BLaER1 treated with 17β-estradiol and CSF1 and Interleukin-3, amounts not matched to agents 10 nM and 100 nM (cell line): ENCODE results near the gene KRT13.
"Not testable (repeated sequence)": the region's sequence is repeated elsewhere in the genome, so short reads cannot be mapped to it uniquely, and the experiment has no call there.

ENCODE experiments used
- H3K27ac ChIP-seq, 11 experiments: shearing (Covaris generic); formaldehyde crosslinking; 2 replicates each; pipeline ENCODE4 v1.8.1; 2022
- H3K27me3 ChIP-seq, 11 experiments: shearing (Covaris generic); formaldehyde crosslinking; 2 replicates each; pipeline ENCODE4 v1.8.1; 2022
- H3K36me3 ChIP-seq, 11 experiments: shearing (Covaris generic); formaldehyde crosslinking; 2 replicates each; pipeline ENCODE4 v1.8.1; 2022
- H3K4me1 ChIP-seq, 10 experiments: shearing (Covaris generic); formaldehyde crosslinking; 2 replicates each; pipeline ENCODE4 v1.8.1; 2022
- H3K4me2 ChIP-seq, 11 experiments: shearing (Covaris generic); formaldehyde crosslinking; 2 replicates each; pipeline ENCODE4 v1.8.1; 2022
- H3K4me3 ChIP-seq, 10 experiments: shearing (Covaris generic); formaldehyde crosslinking; 2 replicates each; pipeline ENCODE4 v1.8.1; 2022
- H3K9ac ChIP-seq, 11 experiments: shearing (Covaris generic); formaldehyde crosslinking; 2 replicates each; pipeline ENCODE4 v1.8.1; 2022
- H3K9me3 ChIP-seq, 11 experiments: shearing (Covaris generic); formaldehyde crosslinking; replicated peaks in 1 of 11; 2 replicates each; pipeline ENCODE4 v1.8.1; 2022
- H4K20me1 ChIP-seq, 11 experiments: shearing (Covaris generic); formaldehyde crosslinking; 2 replicates each; pipeline ENCODE4 v1.8.1; 2022
- Cebpa-rat ChIP-seq, 11 experiments: shearing (Covaris generic); IDR thresholded peaks; 2 replicates each; pipeline ENCODE4 v1.8.1; 2022

The KRT13 gene

GRCh38 chr17:41547378-41547841 is 42.0 kb upstream of the KRT13 start:
- peak overlapping the region; percentile 49 to 94 (median 79) for H3K4me2 ChIP-seq
- H3K4me1 ChIP-seq = peaks cover 26 to 35% (median 32%) of the 10 kb centered on the region in 10 experiments
- peak overlapping the region in 8 of 11 experiments; percentile 13 to 82 (median 51); a peak in 14 of 22 replicates for H3K27ac ChIP-seq
- no peak for TF ChIP-seq Cebpa-rat (IDR thresholded peaks at IDR 0.05)
- no peaks in the 10 kb centered on the region for H4K20me1 ChIP-seq
- H3K27me3 ChIP-seq = no peaks in the 10 kb centered on the region
- H3K9ac ChIP-seq = peak overlapping the region in 6 of 11 experiments; percentile 10 to 72 (median 56); a peak in 9 of 22 replicates
- peaks cover 0 to 10% (median 0%) of the 10 kb centered on the region in 11 experiments; a peak in 5 of 22 replicates for H3K9me3 ChIP-seq
- peak overlapping the region in 2 of 10 experiments; percentile 3 to 46; a peak in 3 of 20 replicates for H3K4me3 ChIP-seq
- no peaks in the 10 kb centered on the region for H3K36me3 ChIP-seq

- Histone ChIP-seq H3K9me3 (peaks cover 0 to 10% (median 0%) of the 10 kb centered on the region in 11 experiments; a peak in 5 of 22 replicates), H3K4me3 (no peak overlapping the region), H3K27me3 (no peaks in the 10 kb centered on the region), H3K9ac (no peak overlapping the region), H4K20me1 (no peaks in the 10 kb centered on the region), H3K4me1 (peaks cover 26 to 35% (median 32%) of the 10 kb centered on the region in 10 experiments), H3K27ac (peak overlapping the region in 1 of 11 experiments; percentile 78; a peak in 2 of 22 replicates), H3K36me3 (no peaks in the 10 kb centered on the region), H3K4me2 (peak overlapping the region in 8 of 11 experiments; percentile 49 to 94 (median 83); a peak in 13 of 22 replicates)
- no peak for TF ChIP-seq Cebpa-rat (IDR thresholded peaks at IDR 0.05)
These were observed 41.4 kb upstream of the KRT13 start for GRCh38 chr17:41546819-41547218.

GRCh38 chr17:41545829-41546410 is 40.5 kb upstream of the KRT13 start:
- TF ChIP-seq Cebpa-rat (IDR thresholded peaks at IDR 0.05) = no peak
- H3K27me3 ChIP-seq = no peaks in the 10 kb centered on the region
- no peak overlapping the region for H3K9ac ChIP-seq
- H3K9me3 ChIP-seq = peaks cover 0 to 10% (median 0%) of the 10 kb centered on the region in 11 experiments; a peak in 5 of 22 replicates
- no peaks in the 10 kb centered on the region for H3K36me3 ChIP-seq
- H3K27ac ChIP-seq = no peak overlapping the region
- H3K4me1 ChIP-seq = peaks cover 26 to 35% (median 32%) of the 10 kb centered on the region in 10 experiments
- no peaks in the 10 kb centered on the region for H4K20me1 ChIP-seq
- H3K4me3 ChIP-seq = no peak overlapping the region
- H3K4me2 ChIP-seq = no peak overlapping the region

GRCh38 chr17:41544935-41545334 is 39.5 kb upstream of the KRT13 start:
- Histone ChIP-seq H4K20me1 (no peaks in the 10 kb centered on the region), H3K4me3 (no peak overlapping the region), H3K4me2 (no peak overlapping the region), H3K4me1 (peaks cover 26 to 34% (median 30%) of the 10 kb centered on the region in 10 experiments), H3K36me3 (no peaks in the 10 kb centered on the region), H3K27ac (no peak overlapping the region), H3K9ac (no peak overlapping the region), H3K27me3 (no peaks in the 10 kb centered on the region), H3K9me3 (peaks cover 0 to 10% (median 0%) of the 10 kb centered on the region in 11 experiments; a peak in 5 of 22 replicates)
- no peak for TF ChIP-seq Cebpa-rat (IDR thresholded peaks at IDR 0.05)

GRCh38 chr17:41544491-41544892 is 39.1 kb upstream of the KRT13 start:
- Histone ChIP-seq H3K4me2 (no peak overlapping the region), H4K20me1 (no peaks in the 10 kb centered on the region), H3K4me3 (no peak overlapping the region), H3K36me3 (no peaks in the 10 kb centered on the region), H3K27me3 (no peaks in the 10 kb centered on the region), H3K27ac (no peak overlapping the region), H3K9ac (no peak overlapping the region), H3K4me1 (peaks cover 21 to 30% (median 26%) of the 10 kb centered on the region in 10 experiments), H3K9me3 (peaks cover 0 to 10% (median 0%) of the 10 kb centered on the region in 11 experiments; a peak in 5 of 22 replicates)
- no peak for TF ChIP-seq Cebpa-rat (IDR thresholded peaks at IDR 0.05)

GRCh38 chr17:41542786-41543185 is 37.4 kb upstream of the KRT13 start:
- not testable (repeated sequence) for H3K27me3 ChIP-seq, H3K4me2 ChIP-seq, H4K20me1 ChIP-seq, H3K36me3 ChIP-seq, H3K4me3 ChIP-seq, H3K27ac ChIP-seq, H3K9ac ChIP-seq, H3K9me3 ChIP-seq
- H3K4me1 ChIP-seq = peaks cover 5 to 13% (median 9%) of the 10 kb centered on the region in 10 experiments

- Histone ChIP-seq H3K4me3 (no peak overlapping the region), H3K27ac (no peak overlapping the region), H3K27me3 (no peaks in the 10 kb centered on the region), H3K9ac (no peak overlapping the region), H4K20me1 (no peaks in the 10 kb centered on the region), H3K4me1 (peaks cover 1 to 8% (median 5%) of the 10 kb centered on the region in 10 experiments), H3K4me2 (no peak overlapping the region), H3K36me3 (no peaks in the 10 kb centered on the region), H3K9me3 (peaks cover 0 to 10% (median 0%) of the 10 kb centered on the region in 11 experiments; a peak in 5 of 22 replicates)
- no peak for TF ChIP-seq Cebpa-rat (IDR thresholded peaks at IDR 0.05)
These were observed 36.9 kb upstream of the KRT13 start for GRCh38 chr17:41542357-41542756.

GRCh38 chr17:41540921-41541625 is 35.7 kb upstream of the KRT13 start:
- no peaks in the 10 kb centered on the region for H3K9me3 ChIP-seq
- H3K27me3 ChIP-seq = no peaks in the 10 kb centered on the region
- H3K27ac ChIP-seq = no peak overlapping the region
- H3K4me3 ChIP-seq = no peak overlapping the region
- no peaks in the 10 kb centered on the region for H3K4me1 ChIP-seq
- no peak for TF ChIP-seq Cebpa-rat (IDR thresholded peaks at IDR 0.05)
- H4K20me1 ChIP-seq = no peaks in the 10 kb centered on the region
- H3K36me3 ChIP-seq = no peaks in the 10 kb centered on the region
- no peak overlapping the region for H3K4me2 ChIP-seq
- no peak overlapping the region for H3K9ac ChIP-seq

- Histone ChIP-seq H4K20me1 (no peaks in the 10 kb centered on the region), H3K4me2 (no peak overlapping the region), H3K36me3 (no peaks in the 10 kb centered on the region), H3K9ac (no peak overlapping the region), H3K4me1 (no peaks in the 10 kb centered on the region), H3K9me3 (no peaks in the 10 kb centered on the region), H3K27ac (no peak overlapping the region), H3K27me3 (no peaks in the 10 kb centered on the region), H3K4me3 (no peak overlapping the region)
- TF ChIP-seq Cebpa-rat (IDR thresholded peaks at IDR 0.05) = no peak
These were observed 34.7 kb upstream of the KRT13 start for GRCh38 chr17:41539979-41540701.
